Mesothelial cell of epicardium (in vitro differentiated cells): ENCODE data around the gene VGLL4. TPM values are rescaled to one million over a fixed set of nuclear protein-coding genes. Genes with fewer than 3 reads are reported as not detected.

Experiments
- DNase-seq, 2 experiments: peaks; one replicate each; pipeline ENCODE4 v3.0.0; 2021; ENCODE audit warnings: low spot score in 2 of 2; ENCODE audit not compliant: unreplicated experiment in 2 of 2
- H3K27ac Mint-ChIP-seq: 2 replicates; pipeline ENCODE4 v1.8.0; 2021; ENCODE audit warnings: mixed read lengths
- H3K27me3 Mint-ChIP-seq: 2 replicates; pipeline ENCODE4 v1.8.0; 2021; ENCODE audit warnings: low read depth, mixed read lengths
- H3K36me3 Mint-ChIP-seq: 2 replicates; pipeline ENCODE4 v1.8.0; 2021; ENCODE audit warnings: mixed read lengths
- H3K4me1 Mint-ChIP-seq: 2 replicates; pipeline ENCODE4 v1.8.0; 2021; ENCODE audit warnings: mixed read lengths
- H3K4me3 Mint-ChIP-seq: 2 replicates; pipeline ENCODE4 v1.8.0; 2021; ENCODE audit warnings: mild to moderate bottlenecking, moderate library complexity, mixed read lengths
- H3K9me3 Mint-ChIP-seq: 2 replicates; pipeline ENCODE4 v1.8.0; 2021; ENCODE audit warnings: mixed read lengths
- CTCF ChIP-seq: fragments of 200-600 bp; sonication (generic); IDR thresholded peaks from one replicate; pipeline ENCODE4 v1.5.0; 2021; ENCODE audit warnings: antibody characterized with exemption; ENCODE audit not compliant: unreplicated experiment
- total RNA-seq: library from RNA; stranded (reverse); gene quantifications from 3 replicates; pipeline ENCODE4 v1.2.1, GENCODE V29; 2021

VGLL4 gene
- total RNA-seq, 1 donor from 2014 or later: 140 TPM

GRCh38 chr3:11558411-11558903, 85.3 kb downstream of the VGLL4 start:
- peaks cover 44% of the 10 kb centered on the region for H3K4me1 Mint-ChIP-seq
- peaks cover 7% of the 10 kb centered on the region for H3K36me3 Mint-ChIP-seq
- no peak for DNase-seq
- no peaks in the 10 kb centered on the region for H3K27me3 Mint-ChIP-seq
- no peak for TF ChIP-seq CTCF
- no peaks in the 10 kb centered on the region for H3K9me3 Mint-ChIP-seq
- no peak overlapping the region for H3K4me3 Mint-ChIP-seq
- H3K27ac Mint-ChIP-seq: peak overlapping the region; percentile 70

- TF ChIP-seq CTCF: no peak
- H3K4me1 Mint-ChIP-seq: peaks cover 44% of the 10 kb centered on the region
- H3K27me3 Mint-ChIP-seq: no peaks in the 10 kb centered on the region
- no peak overlapping the region for H3K4me3 Mint-ChIP-seq
- no peaks in the 10 kb centered on the region for H3K9me3 Mint-ChIP-seq
- no peak for DNase-seq
- H3K27ac Mint-ChIP-seq: peak overlapping the region; percentile 70
- peaks cover 8% of the 10 kb centered on the region for H3K36me3 Mint-ChIP-seq
Measured at GRCh38 chr3:11558002-11558401, 85.7 kb downstream of the VGLL4 start.

DNA sequence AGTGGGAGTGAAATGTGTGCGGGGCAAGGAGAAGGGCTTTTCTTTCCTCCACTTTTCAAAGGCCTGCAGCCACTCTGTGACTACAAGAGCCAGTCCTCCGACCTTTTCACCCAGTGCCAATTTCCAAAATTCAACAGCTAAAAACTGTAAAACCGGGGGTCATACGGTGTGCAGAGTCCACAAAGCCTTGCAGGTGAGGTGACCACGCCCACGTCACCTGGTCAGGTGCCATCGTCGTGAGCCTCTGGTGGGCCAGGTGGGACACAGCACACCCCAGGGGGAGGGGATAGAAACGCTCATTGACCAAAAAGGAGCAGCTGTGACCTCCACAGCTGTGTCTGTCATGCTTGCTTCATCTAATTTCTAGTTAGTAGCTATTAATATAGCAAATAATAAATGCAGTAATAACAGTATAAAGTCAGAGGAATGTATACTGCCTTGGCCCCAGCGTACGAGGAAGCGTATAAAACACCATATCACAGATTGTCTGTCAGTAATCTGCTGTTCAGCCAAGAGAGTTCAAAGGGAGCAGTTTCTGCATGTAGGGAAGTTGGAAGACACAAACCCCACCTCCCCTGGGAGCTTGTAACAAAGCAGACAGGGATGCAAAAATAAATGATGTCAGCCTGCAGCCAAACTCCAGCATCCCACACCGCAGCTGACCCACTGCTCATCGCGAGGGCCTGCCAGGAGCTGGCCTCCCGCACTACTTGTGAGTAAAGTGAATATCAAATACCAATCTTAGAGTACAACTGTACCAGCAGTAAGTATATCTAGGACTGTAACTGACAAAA, 86.7 kb downstream of the VGLL4 start:
- Mint-ChIP-seq H3K27me3 (no peaks in the 10 kb centered on the region), H3K4me1 (peaks cover 40% of the 10 kb centered on the region), H3K4me3 (no peak overlapping the region), H3K27ac (peak overlapping the region; percentile 70), H3K36me3 (peaks cover 16% of the 10 kb centered on the region), H3K9me3 (no peaks in the 10 kb centered on the region)
- no peak for TF ChIP-seq CTCF
- no peak for DNase-seq

- TF ChIP-seq CTCF: no peak
- Mint-ChIP-seq H3K9me3 (peaks cover 2% of the 10 kb centered on the region), H3K36me3 (peaks cover 20% of the 10 kb centered on the region), H3K27ac (peak overlapping the region; percentile 37), H3K4me3 (no peak overlapping the region), H3K4me1 (peaks cover 34% of the 10 kb centered on the region), H3K27me3 (no peaks in the 10 kb centered on the region)
- DNase-seq: no peak
Measured at GRCh38 chr3:11555881-11556633, 87.7 kb downstream of the VGLL4 start.

DNA sequence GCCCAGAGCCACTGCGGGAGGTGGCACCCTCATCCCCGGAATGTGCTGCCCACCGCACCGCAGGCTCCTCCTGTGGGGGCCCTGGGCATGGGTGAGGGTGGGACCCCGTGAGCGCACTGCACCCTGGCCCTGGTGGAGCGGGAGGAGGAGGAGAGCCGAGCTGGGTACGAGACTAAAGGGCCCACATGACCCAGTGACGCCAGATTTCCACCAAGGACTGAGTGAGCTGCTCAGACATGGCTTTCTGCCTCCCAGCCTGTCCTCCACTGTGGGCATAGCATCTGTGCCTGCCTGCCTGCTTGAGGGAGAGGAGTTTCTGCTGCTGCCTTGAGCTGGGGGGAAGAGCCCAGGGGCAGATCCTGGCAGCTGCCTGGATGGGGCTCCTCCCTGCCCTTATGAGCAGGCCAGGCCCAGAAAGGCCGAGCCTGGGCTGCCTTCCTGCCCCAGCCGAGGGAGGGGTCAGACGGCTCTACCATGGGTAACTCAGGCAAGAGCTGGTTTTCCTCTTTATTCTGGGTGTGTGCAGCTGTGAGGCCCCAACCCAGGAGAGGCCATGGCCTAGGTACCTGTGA, 88.4 kb downstream of the VGLL4 start:
- no peak overlapping the region for H3K4me3 Mint-ChIP-seq
- DNase-seq: no peak
- H3K4me1 Mint-ChIP-seq: peaks cover 27% of the 10 kb centered on the region
- peaks cover 8% of the 10 kb centered on the region for H3K9me3 Mint-ChIP-seq
- H3K36me3 Mint-ChIP-seq: peaks cover 26% of the 10 kb centered on the region
- peak overlapping the region; percentile 34 for H3K27ac Mint-ChIP-seq
- TF ChIP-seq CTCF: no peak
- H3K27me3 Mint-ChIP-seq: no peaks in the 10 kb centered on the region
